Measurements from ENCODE around the gene MCCC2.
A peak's percentile ranks its signal among the peaks of the same experiment; 100 is the strongest.
"Not testable (repeated sequence)": the region's sequence is repeated elsewhere in the genome, so short reads cannot be mapped to it uniquely, and the experiment has no call there.

The MCCC2 gene

DNA sequence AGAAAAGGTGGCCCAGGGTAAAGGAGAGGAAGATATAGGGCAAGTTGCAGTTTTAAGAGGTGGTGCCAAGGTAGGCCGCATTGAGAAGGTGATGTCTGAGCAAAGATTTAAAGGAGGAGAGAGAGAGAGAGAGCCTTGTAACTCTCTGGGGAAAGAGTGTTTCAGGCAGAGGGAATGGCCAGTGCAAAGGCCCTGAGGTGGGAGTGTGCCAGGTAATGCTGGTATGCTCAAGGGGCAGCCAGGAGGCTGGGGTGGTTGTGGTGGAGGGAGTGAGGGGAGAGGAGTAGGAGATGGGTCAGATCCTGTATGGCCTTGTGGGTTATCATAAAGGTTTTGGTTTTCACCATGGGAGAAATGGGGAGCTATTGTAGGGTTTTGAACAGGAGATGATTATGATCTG lies 9.9 kb downstream of the MCCC2 start:
- no peak for DNase-seq (ENCODE audit: low read depth in 2 of 2)

GRCh38 chr5:71600783-71601182 lies 13.6 kb downstream of the MCCC2 start:
- DNase-seq (ENCODE audit: low read depth in 2 of 2): no peak

DNA sequence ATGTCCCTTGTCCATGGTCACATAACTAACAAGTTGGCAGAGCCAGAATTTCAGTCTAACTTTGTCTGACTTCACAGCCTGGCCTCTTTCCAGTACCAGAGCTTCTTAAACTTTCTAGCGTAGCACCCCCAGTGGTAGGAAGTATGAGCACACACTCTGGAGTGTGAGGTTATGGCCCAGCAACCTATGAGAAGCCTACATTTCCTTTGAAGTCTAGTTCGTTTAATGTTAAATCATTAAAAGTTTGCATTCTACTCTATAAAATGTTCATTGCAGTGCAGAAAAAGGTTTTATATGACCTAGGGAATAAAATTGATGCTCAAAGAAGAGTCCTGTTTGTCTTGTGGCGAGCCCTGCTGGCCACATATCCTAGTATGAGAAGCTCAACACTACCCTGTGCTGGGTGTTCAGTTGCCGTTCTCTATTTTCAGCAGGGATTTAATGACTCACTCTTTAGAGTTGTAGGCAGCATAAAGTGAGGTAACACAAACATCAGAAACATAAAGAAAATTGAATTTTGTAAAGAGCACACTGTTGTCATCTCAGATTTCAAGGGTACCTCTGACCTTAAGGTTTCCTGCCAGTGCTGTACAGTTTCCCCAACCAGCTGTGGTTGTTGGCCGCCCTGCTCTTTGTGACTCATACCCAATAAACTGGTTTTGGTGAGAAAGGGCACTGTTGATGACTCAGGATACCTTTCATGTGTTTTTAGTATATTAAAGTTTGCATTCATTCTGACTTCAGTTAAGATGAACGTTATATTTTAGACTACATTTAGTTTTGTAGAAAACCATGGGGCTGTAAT lies 14.3 kb downstream of the MCCC2 start:
- peak; percentile 44 to 46 for DNase-seq (ENCODE audit: low read depth in 2 of 2)

DNA sequence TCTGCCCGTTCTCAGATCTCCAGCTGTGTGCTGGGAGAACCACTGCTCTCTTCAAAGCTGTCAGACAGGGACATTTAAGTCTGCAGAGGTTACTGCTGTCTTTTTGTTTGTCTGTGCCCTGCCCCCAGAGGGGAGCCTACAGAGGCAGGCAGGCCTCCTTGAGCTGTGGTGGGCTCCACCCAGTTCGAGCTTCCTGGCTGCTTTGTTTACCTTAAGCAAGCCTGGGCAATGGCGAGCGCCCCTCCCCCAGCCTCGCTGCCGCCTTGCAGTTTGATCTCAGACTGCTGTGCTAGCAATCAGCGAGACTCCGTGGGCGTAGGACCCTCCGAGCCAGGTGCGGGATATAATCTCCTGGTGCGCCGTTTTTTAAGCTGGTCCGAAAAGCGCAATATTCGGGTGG lies 22.8 kb downstream of the MCCC2 start:
- DNase-seq (ENCODE audit: low read depth in 2 of 2): not testable (repeated sequence)

DNA sequence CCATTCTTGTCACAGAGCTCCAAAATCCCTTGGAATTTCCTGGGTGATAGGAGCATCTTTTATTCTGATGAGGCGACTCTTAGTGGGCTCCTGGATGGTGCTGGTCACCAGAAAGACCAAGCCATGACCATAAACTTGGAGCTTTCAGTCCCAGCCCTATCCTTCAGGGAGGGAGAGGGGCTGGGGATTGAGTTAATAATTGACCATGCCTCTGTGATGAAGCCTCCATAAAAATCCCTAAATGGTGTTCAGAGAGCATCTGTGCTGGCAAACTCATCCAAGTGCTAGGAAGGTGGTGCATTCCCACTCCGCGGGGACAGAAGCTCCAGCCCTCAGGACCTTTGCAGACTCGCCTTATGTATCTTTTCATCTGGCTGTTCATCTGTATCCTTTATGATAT lies 28.7 kb downstream of the MCCC2 start:
- DNase-seq (ENCODE audit: low read depth in 2 of 2): no peak

DNA sequence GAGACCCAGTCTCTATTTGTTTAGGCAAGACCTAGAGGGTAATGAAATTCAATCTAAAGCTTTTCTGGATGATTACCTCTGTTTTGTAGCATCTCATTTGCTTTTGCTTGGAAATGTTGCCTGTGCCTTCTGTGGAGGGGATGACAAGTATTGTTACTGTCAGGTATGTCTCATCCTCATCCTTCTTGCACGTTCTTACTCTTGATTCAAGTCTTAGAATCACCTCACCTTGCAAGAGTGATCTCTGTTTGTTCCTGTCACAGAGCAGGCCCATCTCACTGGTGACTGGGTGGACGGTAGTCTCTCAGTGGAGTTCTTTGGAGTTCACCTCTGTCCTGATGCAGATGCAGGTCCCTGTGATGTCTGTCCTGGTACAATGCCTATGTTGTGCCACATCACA lies 33.5 kb downstream of the MCCC2 start:
- DNase-seq (ENCODE audit: low read depth in 2 of 2): no peak

- no peak for DNase-seq (ENCODE audit: low read depth in 2 of 2)
Measured at GRCh38 chr5:71621268-71621667, 34.1 kb downstream of the MCCC2 start.

DNA sequence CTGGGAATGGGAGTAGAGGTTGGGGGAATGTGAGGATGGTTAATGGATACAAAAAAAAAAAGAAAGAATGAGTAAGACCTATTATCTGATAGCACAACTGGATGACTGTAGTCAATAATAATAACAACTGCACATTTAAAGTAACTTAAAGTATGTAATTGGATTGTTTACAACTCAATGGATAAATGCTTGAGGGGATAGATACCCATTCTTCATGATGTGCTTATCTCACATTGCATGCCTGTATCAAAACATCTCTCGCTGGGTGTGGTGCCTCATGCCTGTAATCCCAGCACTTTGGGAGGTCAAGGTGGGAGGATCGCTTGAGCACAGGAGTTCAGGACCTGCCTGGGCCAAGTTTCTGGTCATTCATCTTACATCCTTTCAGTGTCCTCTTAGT lies 34.6 kb downstream of the MCCC2 start:
- no peak for DNase-seq (ENCODE audit: low read depth in 2 of 2)

DNA sequence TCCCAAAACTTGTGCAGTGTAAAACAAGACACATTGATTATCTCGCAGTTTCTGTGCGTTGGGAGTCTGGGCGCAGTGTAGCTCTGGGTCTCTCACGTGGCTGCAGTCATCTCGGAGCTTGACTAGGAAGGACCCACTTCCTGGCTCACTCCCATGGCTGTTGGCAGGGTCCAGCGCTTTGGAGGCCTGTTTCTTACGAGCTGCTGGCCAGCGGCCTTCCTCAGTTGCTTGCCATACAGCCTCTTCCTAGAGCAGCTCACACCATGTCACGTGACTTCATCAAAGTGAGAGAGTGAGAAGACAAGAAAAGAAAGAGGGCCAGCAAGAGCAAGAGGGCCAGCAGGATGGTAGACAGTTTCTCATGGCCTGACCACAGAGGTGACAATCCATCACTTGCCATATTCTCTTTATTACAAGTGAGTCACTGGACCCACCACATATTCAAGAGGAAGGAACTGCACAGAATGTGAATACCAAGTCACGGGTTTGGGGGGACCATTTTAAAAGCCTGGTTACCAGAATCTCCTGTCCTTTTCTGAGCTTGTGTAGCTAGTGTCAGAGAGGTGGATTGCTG lies 36.2 kb downstream of the MCCC2 start:
- no peak for DNase-seq (ENCODE audit: low read depth in 2 of 2)

DNA sequence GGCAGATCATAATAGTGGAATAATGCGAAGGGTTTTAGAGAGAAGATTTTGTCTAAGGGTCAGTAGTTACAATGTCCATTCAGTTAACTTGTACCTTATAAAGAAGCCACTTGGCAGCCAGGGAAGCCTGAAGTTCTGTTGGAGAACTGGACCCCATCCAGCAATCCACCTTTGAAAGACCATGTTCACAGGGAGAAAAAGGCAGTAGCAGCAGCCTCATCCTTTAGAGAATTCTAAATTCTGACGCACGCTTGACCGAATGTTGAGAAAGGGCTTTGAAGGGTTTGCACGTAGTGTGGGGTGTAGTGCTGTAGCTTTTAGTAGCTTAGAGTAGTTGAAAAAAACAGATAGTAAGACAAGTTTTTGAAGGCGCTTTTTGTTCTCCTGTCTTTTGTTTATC lies 42.8 kb downstream of the MCCC2 start:
- no peak for DNase-seq (ENCODE audit: low read depth in 2 of 2)

DNA sequence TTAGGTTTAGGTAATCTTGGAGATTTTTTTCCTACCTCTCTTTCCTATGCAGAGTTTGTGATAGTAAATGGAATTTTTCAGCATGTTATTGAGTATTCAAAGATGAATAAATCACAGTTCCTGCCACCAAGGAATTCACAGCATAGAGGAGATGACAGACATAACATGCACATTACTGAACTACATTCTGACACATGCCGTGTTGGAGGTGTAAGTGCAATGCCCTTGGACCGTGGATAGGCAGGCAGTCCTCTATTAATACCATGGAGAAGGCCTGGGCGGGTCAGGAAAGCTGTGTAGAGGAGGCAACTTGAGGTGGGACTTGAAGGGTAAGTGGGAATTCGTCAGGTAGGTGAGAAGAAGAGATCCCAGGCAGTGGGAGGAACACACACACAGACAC lies 43.9 kb downstream of the MCCC2 start:
- no peak for DNase-seq (ENCODE audit: low read depth in 2 of 2)

GRCh38 chr5:71632168-71632567 lies 45.0 kb downstream of the MCCC2 start:
- no peak for DNase-seq (ENCODE audit: low read depth in 2 of 2)

DNA sequence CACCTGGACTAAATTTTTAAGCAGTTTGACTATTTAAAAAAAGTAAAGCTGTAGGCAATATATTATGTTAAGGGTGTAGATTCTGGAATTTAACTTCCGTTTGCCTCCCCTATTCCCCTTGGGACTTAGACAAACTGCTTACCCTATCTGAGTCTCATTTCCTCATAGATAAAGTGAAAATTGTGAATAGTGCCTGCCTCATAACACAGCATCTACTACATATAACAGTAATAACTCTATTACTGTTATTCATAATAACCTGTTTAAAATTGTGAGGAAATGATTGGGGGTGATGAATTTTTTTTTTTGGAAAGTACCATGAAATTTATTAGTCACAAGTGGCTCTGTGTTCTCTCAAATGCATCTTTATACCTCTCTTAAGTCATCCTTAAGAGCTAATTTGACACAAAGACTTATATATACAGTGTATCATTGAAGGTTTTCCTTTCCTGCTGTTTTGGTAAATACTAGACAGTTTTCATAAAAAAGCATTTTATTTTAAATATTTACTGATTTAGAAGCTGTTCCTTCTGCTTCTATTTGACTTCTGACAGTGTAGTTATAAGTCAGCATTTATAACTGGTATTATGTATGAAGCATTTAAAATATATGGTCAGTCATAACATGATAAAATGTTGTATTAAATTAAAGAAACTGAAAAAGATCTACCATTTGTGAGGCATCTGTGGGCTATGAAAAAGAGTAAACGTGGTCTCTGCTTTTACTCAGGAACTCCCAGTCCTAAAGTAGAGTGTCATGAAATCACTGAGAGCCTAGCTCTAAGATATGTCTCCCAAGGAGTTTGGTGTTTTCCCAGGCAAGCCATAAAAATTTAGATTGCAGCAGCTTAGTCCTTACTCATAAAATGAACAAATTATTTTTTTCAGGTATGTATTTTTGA lies 46.4 kb downstream of the MCCC2 start:
- no peak for DNase-seq (ENCODE audit: low read depth in 2 of 2)

- no peak for DNase-seq (ENCODE audit: low read depth in 2 of 2)
Measured at GRCh38 chr5:71637133-71637532, 50.0 kb downstream of the MCCC2 start.

DNA sequence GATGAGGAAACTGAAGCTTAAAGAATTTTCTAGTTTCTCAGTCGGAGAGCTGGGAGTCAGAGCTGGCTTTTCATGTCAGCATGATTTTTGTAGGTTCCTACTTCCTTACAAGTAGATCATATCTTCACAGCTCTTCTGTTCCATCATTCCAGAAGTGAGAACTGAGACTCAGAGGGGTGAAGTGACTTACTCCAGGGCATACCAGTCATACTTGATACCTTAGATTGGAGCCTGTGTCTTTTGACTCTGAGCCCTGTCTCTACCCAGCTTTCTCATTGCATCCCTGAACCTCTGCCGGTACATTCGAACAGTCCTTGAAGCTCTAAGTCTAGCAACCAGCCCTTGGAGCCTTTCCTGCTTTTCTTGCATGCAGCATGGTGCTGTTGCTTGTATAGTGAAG lies 53.3 kb downstream of the MCCC2 start:
- no peak for DNase-seq (ENCODE audit: low read depth in 2 of 2)

DNA sequence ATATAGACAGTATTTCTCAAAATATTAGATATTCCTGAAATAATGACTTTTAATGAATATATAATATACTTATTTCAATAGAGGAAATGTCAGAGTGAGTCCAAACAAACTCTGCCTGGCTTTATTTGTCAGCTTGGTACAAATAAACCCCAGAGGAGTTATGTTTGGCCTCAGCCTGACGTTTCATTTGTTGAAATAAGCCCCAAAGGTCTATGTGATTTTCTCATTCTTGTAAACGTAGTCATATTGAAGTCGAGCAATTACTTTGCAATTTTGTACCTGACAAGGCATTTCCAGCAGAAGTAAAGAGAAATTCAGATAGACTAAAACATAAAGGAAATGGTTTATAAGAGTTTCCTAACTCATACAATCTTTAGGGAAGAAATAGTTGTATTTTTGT lies 57.9 kb downstream of the MCCC2 start:
- DNase-seq (ENCODE audit: low read depth in 2 of 2): no peak

GRCh38 chr5:71650940-71651339 lies 63.8 kb downstream of the MCCC2 start:
- DNase-seq (ENCODE audit: low read depth in 2 of 2): not testable (repeated sequence)

GRCh38 chr5:71651579-71651978 lies 64.4 kb downstream of the MCCC2 start:
- no peak for DNase-seq (ENCODE audit: low read depth in 2 of 2)

DNA sequence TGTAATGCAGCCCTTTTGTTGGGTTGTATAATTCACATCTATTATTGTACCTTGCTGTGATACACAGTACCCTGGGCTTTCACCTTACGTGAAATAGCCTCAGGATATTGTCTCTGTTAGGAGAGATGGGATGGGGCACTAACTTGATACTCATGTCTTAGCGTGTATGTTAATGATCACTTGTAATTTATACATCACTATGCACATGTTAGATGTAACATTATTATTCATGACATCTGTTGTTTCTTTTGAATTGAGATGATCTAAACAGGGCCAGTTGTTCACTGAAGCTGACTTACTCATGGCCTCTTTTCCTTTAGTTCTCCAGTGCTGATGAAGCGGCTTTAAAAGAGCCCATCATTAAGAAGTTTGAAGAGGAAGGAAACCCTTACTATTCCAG lies 65.2 kb downstream of the MCCC2 start:
- no peak for DNase-seq (ENCODE audit: low read depth in 2 of 2)

GRCh38 chr5:71652803-71653543 lies 65.8 kb downstream of the MCCC2 start:
- no peak for DNase-seq (ENCODE audit: low read depth in 2 of 2)

GRCh38 chr5:71658916-71659662 lies 71.9 kb downstream of the MCCC2 start:
- no peak for DNase-seq (ENCODE audit: low read depth in 2 of 2)
